ENCODE results near the gene OSBPL6.

GRCh38 chr2:178152033-178152432 lies 42.3 kb upstream of the OSBPL6 start:
- no peak for TF ChIP-seq ZFP3 (CRISPR knock-in tag; IDR thresholded peaks at IDR 0.05)
- TF ChIP-seq, protein P1, sequence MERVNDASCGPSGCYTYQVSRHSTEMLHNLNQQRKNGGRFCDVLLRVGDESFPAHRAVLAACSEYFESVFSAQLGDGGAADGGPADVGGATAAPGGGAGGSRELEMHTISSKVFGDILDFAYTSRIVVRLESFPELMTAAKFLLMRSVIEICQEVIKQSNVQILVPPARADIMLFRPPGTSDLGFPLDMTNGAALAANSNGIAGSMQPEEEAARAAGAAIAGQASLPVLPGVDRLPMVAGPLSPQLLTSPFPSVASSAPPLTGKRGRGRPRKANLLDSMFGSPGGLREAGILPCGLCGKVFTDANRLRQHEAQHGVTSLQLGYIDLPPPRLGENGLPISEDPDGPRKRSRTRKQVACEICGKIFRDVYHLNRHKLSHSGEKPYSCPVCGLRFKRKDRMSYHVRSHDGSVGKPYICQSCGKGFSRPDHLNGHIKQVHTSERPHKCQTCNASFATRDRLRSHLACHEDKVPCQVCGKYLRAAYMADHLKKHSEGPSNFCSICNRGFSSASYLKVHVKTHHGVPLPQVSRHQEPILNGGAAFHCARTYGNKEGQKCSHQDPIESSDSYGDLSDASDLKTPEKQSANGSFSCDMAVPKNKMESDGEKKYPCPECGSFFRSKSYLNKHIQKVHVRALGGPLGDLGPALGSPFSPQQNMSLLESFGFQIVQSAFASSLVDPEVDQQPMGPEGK (CRISPR knock-in tag; IDR thresholded peaks at IDR 0.05; ENCODE audit: borderline replicate concordance): no peak
- TF ChIP-seq, protein P2, sequence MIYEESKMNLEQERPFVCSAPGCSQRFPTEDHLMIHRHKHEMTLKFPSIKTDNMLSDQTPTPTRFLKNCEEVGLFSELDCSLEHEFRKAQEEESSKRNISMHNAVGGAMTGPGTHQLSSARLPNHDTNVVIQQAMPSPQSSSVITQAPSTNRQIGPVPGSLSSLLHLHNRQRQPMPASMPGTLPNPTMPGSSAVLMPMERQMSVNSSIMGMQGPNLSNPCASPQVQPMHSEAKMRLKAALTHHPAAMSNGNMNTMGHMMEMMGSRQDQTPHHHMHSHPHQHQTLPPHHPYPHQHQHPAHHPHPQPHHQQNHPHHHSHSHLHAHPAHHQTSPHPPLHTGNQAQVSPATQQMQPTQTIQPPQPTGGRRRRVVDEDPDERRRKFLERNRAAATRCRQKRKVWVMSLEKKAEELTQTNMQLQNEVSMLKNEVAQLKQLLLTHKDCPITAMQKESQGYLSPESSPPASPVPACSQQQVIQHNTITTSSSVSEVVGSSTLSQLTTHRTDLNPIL (CRISPR knock-in tag; IDR thresholded peaks at IDR 0.05; ENCODE audit: low read depth): no peak
- no peak for TF ChIP-seq GLIS3 (CRISPR knock-in tag; IDR thresholded peaks at IDR 0.05)
- no peak for TF ChIP-seq ISL1 (CRISPR knock-in tag; IDR thresholded peaks at IDR 0.05)
- TF ChIP-seq PPARA (CRISPR knock-in tag; IDR thresholded peaks at IDR 0.05; ENCODE audit: borderline replicate concordance): no peak
- no peak for TF ChIP-seq ZNF565 (CRISPR knock-in tag; conservative IDR thresholded peaks at IDR 0.05; ENCODE audit: low read depth)
- TF ChIP-seq OSR1 (CRISPR knock-in tag; IDR thresholded peaks at IDR 0.05): no peak
- no peak for TF ChIP-seq TCF4 (CRISPR knock-in tag; IDR thresholded peaks at IDR 0.05; ENCODE audit: borderline replicate concordance)
- TF ChIP-seq, protein P3, sequence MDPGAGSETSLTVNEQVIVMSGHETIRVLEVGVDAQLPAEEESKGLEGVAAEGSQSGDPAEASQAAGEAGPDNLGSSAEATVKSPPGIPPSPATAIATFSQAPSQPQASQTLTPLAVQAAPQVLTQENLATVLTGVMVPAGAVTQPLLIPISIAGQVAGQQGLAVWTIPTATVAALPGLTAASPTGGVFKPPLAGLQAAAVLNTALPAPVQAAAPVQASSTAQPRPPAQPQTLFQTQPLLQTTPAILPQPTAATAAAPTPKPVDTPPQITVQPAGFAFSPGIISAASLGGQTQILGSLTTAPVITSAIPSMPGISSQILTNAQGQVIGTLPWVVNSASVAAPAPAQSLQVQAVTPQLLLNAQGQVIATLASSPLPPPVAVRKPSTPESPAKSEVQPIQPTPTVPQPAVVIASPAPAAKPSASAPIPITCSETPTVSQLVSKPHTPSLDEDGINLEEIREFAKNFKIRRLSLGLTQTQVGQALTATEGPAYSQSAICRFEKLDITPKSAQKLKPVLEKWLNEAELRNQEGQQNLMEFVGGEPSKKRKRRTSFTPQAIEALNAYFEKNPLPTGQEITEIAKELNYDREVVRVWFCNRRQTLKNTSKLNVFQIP (CRISPR knock-in tag; IDR thresholded peaks at IDR 0.05; ENCODE audit: borderline replicate concordance, low read depth): no peak
- no peak for TF ChIP-seq ARNTL (CRISPR knock-in tag; IDR thresholded peaks at IDR 0.05; ENCODE audit: borderline replicate concordance, low read depth)
